ENCODE data around the gene RTP3. TPM values are rescaled to one million over a fixed set of nuclear protein-coding genes. Genes with fewer than 3 reads are reported as not detected.

RTP3 gene
- total and polyA plus RNA-seq, 2 experiments from 2014 or later, result not detected

DNA sequence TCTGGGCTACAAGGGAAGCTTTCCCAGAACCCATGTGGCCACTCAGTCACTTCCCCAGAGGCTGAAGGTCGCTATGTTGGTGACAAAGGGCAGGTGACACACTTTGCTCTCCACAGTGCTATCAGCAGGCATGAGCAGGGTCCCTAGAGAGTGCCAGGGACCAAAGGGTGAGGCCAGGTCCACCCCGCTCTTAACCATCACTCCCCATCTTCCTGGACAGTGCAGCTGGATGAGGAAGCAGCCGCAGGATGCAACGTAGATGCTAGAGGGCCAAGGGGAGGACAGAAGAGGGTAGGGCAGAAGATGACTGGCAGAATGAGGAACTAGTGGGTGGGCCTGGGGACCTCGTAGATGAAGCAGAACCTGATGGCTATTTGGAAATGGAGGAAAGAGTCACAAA, 19.4 kb upstream of the RTP3 start:
- no peaks in the 10 kb centered on the region for H3K9me2 ChIP-seq (ENCODE audit: insufficient read depth)
- in situ Hi-C loops (cut with MboI), result no loop called here
- no peaks in the 10 kb centered on the region for H3K36me3 ChIP-seq (ENCODE audit: low read depth)
- no peak overlapping the region for H3K9ac ChIP-seq
- TF ChIP-seq EZH2phosphoT487 (IDR thresholded peaks at IDR 0.05; ENCODE audit: insufficient read depth, low read depth) (no peak), EZH2 (IDR thresholded peaks at IDR 0.05; ENCODE audit: insufficient read depth, poor library complexity, severe bottlenecking) (no peak)
- peaks cover 37% of the 10 kb centered on the region for H3K27me3 ChIP-seq (replicated peaks; ENCODE audit: insufficient read depth)
- H3K9me3 ChIP-seq (ENCODE audit: low read depth), result no peaks in the 10 kb centered on the region
- WGBS, 2 experiments (ENCODE audit: low coverage in 1 of 2, low lambda C conversion rate in 2 of 2, missing lambda C conversion rate in 2 of 2), result 62 to 70% methylated on average over 5 of the region's 5 CpGs
- no peak overlapping the region for H2AFZ ChIP-seq
- H3K79me2 ChIP-seq (ENCODE audit: insufficient read depth), result no peaks in the 10 kb centered on the region
- H3K4me2 ChIP-seq (ENCODE audit: unreplicated experiment), result no peak overlapping the region
- no peak overlapping the region for H3K4me3 ChIP-seq
- H3F3A ChIP-seq (ENCODE audit: insufficient read depth), result peaks cover 3% of the 10 kb centered on the region; the same call in 1 of the 2 replicates
- H3K4me1 ChIP-seq (ENCODE audit: insufficient read depth), result peaks cover 9% of the 10 kb centered on the region
- no peaks in the 10 kb centered on the region for H4K20me1 ChIP-seq (ENCODE audit: insufficient read depth)
- H3K27ac ChIP-seq, result no peak overlapping the region
- DNase-seq, result no peak

DNA sequence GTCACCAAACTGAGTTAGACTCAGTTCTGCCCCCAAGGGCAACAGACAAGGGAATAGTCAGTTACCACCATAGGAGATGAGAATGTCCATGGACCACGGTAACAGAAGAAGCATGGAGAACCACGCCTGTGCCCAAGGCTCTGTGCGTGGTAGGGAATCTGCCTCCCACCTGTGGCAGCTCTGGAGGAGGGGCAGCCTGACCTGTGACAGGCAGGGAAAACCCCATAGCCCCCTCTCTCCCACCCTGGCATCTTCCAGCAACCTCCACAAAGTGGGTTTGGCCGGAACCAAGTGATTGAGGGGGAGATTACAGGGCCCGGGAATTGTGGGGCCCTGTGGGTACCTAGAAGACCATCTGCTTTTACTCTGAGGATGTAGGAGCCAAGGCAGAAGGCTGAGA, 18.8 kb upstream of the RTP3 start:
- no peak overlapping the region for H3K27ac ChIP-seq
- no peaks in the 10 kb centered on the region for H3K79me2 ChIP-seq (ENCODE audit: insufficient read depth)
- H3K36me3 ChIP-seq (ENCODE audit: low read depth), result no peaks in the 10 kb centered on the region
- no peaks in the 10 kb centered on the region for H4K20me1 ChIP-seq (ENCODE audit: insufficient read depth)
- H3K9me2 ChIP-seq (ENCODE audit: insufficient read depth), result no peaks in the 10 kb centered on the region
- 79 to 84% methylated on average over 5 of the region's 5 CpGs for WGBS, 2 experiments (ENCODE audit: low coverage in 1 of 2, low lambda C conversion rate in 2 of 2, missing lambda C conversion rate in 2 of 2)
- no peak overlapping the region for H3K4me3 ChIP-seq
- H2AFZ ChIP-seq, result no peak overlapping the region
- no peak overlapping the region for H3K9ac ChIP-seq
- H3K4me2 ChIP-seq (ENCODE audit: unreplicated experiment), result no peak overlapping the region
- DNase-seq, result no peak
- TF ChIP-seq EZH2 (IDR thresholded peaks at IDR 0.05; ENCODE audit: insufficient read depth, poor library complexity, severe bottlenecking), result no peak
- no peak for TF ChIP-seq EZH2phosphoT487 (IDR thresholded peaks at IDR 0.05; ENCODE audit: insufficient read depth, low read depth)
- peaks cover 9% of the 10 kb centered on the region for H3K4me1 ChIP-seq (ENCODE audit: insufficient read depth)
- H3F3A ChIP-seq (ENCODE audit: insufficient read depth), result peaks cover 4% of the 10 kb centered on the region; the same call in 1 of the 2 replicates
- no peaks in the 10 kb centered on the region for H3K9me3 ChIP-seq (ENCODE audit: low read depth)
- in situ Hi-C loops (cut with MboI), result no loop called here
- peaks cover 36% of the 10 kb centered on the region for H3K27me3 ChIP-seq (replicated peaks; ENCODE audit: insufficient read depth)

DNA sequence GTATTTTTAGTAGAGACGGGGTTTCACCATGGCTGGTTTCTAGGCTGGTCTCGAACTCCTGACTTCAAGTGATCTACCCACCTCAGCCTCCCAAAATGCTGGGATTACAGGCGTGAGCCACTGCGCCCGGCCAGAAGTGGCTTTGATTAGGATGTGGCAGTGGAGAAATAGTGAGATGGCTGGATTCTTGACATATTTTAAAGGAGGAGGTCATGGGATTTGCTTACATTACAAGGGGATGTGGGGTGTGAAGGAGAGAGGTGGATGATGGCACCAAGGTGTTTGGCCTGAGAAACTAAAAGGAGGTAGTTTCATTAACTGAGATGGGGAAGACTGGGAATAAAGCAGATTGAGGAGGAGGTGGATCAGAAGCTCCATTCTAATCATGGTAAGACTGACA, 18.1 kb upstream of the RTP3 start:
- Histone ChIP-seq H3K27me3 (replicated peaks; ENCODE audit: insufficient read depth) (peaks cover 29% of the 10 kb centered on the region), H3K36me3 (ENCODE audit: low read depth) (no peaks in the 10 kb centered on the region), H3F3A (ENCODE audit: insufficient read depth) (peaks cover 4% of the 10 kb centered on the region; the same call in 1 of the 2 replicates), H3K9me3 (ENCODE audit: low read depth) (no peaks in the 10 kb centered on the region), H3K4me2 (ENCODE audit: unreplicated experiment) (no peak overlapping the region), H3K9ac (no peak overlapping the region), H2AFZ (no peak overlapping the region), H4K20me1 (ENCODE audit: insufficient read depth) (no peaks in the 10 kb centered on the region), H3K79me2 (ENCODE audit: insufficient read depth) (no peaks in the 10 kb centered on the region), H3K4me1 (ENCODE audit: insufficient read depth) (peaks cover 9% of the 10 kb centered on the region), H3K9me2 (ENCODE audit: insufficient read depth) (no peaks in the 10 kb centered on the region), H3K4me3 (no peak overlapping the region), H3K27ac (no peak overlapping the region)
- WGBS, 2 experiments (ENCODE audit: low coverage in 1 of 2, low lambda C conversion rate in 2 of 2, missing lambda C conversion rate in 2 of 2), result 68 to 70% methylated on average over 5 of the region's 5 CpGs
- no peak for DNase-seq
- in situ Hi-C loops (cut with MboI), result loop anchor here (10.0 kb wide), 1 partner anchor 155 kb away; no protein-coding TSS in a partner anchor
- TF ChIP-seq EZH2 (IDR thresholded peaks at IDR 0.05; ENCODE audit: insufficient read depth, poor library complexity, severe bottlenecking), result no peak

DNA sequence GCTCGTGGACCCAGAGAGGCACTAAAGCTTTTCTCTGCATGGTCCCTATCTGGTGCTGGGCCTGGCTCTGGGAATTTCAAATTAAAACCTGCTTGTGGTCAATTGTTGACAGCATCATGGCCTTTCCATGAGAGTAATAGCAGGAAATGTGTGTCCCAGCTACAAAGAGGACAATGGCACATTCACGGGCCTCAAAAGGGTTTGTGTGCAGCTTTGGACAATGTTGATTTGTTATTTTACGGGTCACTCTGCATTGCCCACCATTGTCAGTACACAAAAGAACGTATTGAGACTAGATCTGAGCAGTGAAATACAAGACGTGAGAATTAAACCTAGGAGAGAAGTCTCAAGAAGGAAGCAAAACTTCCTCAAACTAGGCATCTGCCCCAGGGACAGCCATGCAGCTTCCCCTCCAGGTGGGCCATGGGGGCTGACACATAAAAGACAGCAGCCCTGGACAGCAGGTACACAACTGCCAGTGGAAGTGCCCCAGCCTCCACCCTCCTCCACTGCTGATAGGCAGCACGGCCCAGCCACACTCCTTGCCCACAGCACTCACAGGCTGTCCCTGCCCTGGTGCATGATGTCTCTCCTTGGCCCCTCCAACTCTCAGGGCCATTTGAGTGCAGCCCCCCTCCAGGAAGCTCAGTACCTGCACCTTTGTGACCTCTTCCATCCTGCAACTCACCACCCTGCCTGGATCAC, 17.1 kb upstream of the RTP3 start:
- TF ChIP-seq EZH2phosphoT487 (IDR thresholded peaks at IDR 0.05; ENCODE audit: insufficient read depth, low read depth), result no peak
- no peak for TF ChIP-seq EZH2 (IDR thresholded peaks at IDR 0.05; ENCODE audit: insufficient read depth, poor library complexity, severe bottlenecking)
- H3K9me3 ChIP-seq (ENCODE audit: low read depth), result no peaks in the 10 kb centered on the region
- no peak for DNase-seq
- no peak overlapping the region for H3K4me2 ChIP-seq (ENCODE audit: unreplicated experiment)
- no peak overlapping the region for H3K4me3 ChIP-seq
- no peaks in the 10 kb centered on the region for H3K9me2 ChIP-seq (ENCODE audit: insufficient read depth)
- H3K9ac ChIP-seq, result no peak overlapping the region
- H3K36me3 ChIP-seq (ENCODE audit: low read depth), result no peaks in the 10 kb centered on the region
- in situ Hi-C loops (cut with MboI), result loop anchor here (10.0 kb wide), 1 partner anchor 154 kb away; no protein-coding TSS in a partner anchor
- H3K79me2 ChIP-seq (ENCODE audit: insufficient read depth), result no peaks in the 10 kb centered on the region
- H3K27ac ChIP-seq, result no peak overlapping the region
- H2AFZ ChIP-seq, result no peak overlapping the region
- H3K4me1 ChIP-seq (ENCODE audit: insufficient read depth), result peaks cover 9% of the 10 kb centered on the region
- H3F3A ChIP-seq (ENCODE audit: insufficient read depth), result peaks cover 4% of the 10 kb centered on the region; the same call in 1 of the 2 replicates
- H3K27me3 ChIP-seq (replicated peaks; ENCODE audit: insufficient read depth), result peaks cover 26% of the 10 kb centered on the region
- WGBS, 2 experiments (ENCODE audit: low coverage in 1 of 2, low lambda C conversion rate in 2 of 2, missing lambda C conversion rate in 2 of 2), result 62 to 67% methylated on average over 6 of the region's 6 CpGs
- no peaks in the 10 kb centered on the region for H4K20me1 ChIP-seq (ENCODE audit: insufficient read depth)

Measured in GM23248 (cell line).